Endothelial cell of umbilical vein (primary cell): ENCODE data around the gene LCN15.

Source experiments
- EZH2 ChIP-seq: IDR thresholded peaks from 2 replicates; pipeline ENCODE4 v1.6.1; 2012; ENCODE audit warnings: borderline replicate concordance, low read depth, mild to moderate bottlenecking, moderate library complexity, low read length, inconsistent platforms; ENCODE audit not compliant: severe bottlenecking
- MYC ChIP-seq: IDR thresholded peaks from one replicate; pipeline ENCODE4 v1.6.1; 2011; ENCODE audit warnings: mild to moderate bottlenecking, low read depth, low read length
- TF ChIP-seq, protein P1 (sequence below), 2 donors: IDR thresholded peaks; 1 replicate in 1 of 2; 2 replicates in 1 of 2; pipeline ENCODE4 v1.5.1; 2011; ENCODE audit warnings: low read length in 2 of 2, mild to moderate bottlenecking in 2 of 2, moderate library complexity in 2 of 2, control low read depth in 1 of 2, inconsistent platforms in 1 of 2, low read depth in 1 of 2; ENCODE audit not compliant: insufficient read depth in 1 of 2; ENCODE audit errors: extremely low read depth in 1 of 2

DNA sequence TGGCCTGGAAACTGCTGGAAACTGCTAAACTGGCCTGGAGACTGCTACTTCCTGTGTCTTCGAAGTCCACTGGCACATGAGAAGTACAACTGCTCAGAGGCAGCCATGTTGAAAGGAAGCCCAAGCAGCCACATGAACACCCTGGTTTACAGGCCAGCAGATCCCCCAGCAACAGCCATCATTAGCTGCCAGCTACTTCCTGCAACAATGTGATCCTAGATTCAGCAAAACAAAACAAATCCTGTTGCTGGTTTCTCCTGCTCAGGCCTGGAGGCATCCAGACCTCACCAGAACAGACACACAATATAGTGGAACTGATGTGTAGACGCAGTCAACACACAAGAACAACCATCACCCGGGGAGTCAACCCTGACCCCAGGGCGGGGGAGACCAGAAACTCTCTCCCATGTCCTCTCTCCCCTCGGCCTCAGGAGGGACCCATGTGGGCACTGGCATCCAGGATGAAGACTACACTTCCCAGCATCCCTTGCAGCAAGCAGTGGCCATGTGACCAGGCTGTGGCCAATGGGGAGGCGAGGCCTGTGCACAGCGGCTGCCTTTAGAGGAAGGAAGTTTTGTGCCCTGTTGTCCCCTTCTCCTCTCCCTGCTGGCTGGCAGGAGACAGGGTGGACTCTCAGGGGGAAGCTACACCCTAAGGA is 9.2 kb upstream of the LCN15 start:
- TF ChIP-seq EZH2: no peak
- TF ChIP-seq MYC: no peak
- TF ChIP-seq, protein P1, sequence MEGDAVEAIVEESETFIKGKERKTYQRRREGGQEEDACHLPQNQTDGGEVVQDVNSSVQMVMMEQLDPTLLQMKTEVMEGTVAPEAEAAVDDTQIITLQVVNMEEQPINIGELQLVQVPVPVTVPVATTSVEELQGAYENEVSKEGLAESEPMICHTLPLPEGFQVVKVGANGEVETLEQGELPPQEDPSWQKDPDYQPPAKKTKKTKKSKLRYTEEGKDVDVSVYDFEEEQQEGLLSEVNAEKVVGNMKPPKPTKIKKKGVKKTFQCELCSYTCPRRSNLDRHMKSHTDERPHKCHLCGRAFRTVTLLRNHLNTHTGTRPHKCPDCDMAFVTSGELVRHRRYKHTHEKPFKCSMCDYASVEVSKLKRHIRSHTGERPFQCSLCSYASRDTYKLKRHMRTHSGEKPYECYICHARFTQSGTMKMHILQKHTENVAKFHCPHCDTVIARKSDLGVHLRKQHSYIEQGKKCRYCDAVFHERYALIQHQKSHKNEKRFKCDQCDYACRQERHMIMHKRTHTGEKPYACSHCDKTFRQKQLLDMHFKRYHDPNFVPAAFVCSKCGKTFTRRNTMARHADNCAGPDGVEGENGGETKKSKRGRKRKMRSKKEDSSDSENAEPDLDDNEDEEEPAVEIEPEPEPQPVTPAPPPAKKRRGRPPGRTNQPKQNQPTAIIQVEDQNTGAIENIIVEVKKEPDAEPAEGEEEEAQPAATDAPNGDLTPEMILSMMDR (IDR thresholded peaks at IDR 0.05; ENCODE audit: extremely low read depth in 1 of 2, insufficient read depth in 1 of 2, low read depth in 1 of 2, low read length in 2 of 2): no peak
